ENCODE results near the gene TP53INP2.

DNA sequence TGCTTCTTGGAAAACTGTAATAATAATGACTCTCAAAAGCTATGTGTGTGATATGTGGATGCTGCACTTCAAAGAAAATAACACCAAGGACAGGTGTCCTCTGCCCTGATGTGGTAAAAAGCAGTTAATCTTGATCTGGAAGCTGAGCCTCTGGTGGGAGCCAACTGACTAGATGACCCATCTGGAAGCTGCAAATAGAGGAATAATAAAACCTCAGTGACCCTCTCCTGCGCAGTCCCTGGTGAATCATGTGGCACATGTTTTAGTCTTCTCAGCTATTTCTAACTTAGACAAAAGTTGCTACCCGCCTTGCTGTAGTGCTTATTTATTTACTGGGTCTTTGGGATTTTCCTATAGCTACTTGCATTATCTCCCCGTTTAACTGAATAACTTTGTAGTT lies 47.3 kb downstream of the TP53INP2 start:
- TF ChIP-seq, protein P1, sequence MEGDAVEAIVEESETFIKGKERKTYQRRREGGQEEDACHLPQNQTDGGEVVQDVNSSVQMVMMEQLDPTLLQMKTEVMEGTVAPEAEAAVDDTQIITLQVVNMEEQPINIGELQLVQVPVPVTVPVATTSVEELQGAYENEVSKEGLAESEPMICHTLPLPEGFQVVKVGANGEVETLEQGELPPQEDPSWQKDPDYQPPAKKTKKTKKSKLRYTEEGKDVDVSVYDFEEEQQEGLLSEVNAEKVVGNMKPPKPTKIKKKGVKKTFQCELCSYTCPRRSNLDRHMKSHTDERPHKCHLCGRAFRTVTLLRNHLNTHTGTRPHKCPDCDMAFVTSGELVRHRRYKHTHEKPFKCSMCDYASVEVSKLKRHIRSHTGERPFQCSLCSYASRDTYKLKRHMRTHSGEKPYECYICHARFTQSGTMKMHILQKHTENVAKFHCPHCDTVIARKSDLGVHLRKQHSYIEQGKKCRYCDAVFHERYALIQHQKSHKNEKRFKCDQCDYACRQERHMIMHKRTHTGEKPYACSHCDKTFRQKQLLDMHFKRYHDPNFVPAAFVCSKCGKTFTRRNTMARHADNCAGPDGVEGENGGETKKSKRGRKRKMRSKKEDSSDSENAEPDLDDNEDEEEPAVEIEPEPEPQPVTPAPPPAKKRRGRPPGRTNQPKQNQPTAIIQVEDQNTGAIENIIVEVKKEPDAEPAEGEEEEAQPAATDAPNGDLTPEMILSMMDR (IDR thresholded peaks at IDR 0.05) = no peak
- TF ChIP-seq POLR2A (IDR thresholded peaks at IDR 0.05) = no peak
